H1 (cell line): ENCODE results near the gene POLR2L. TPM values are rescaled to one million over a fixed set of nuclear protein-coding genes. Genes with fewer than 3 reads are reported as not detected.

Experiments
- CTCF ChIA-PET: fragments of 300-600 bp; sonication (Branson Sonifier 250); formaldehyde crosslinking; loops from one replicate; lab custom pipeline; 2021; ENCODE audit not compliant: partially characterized antibody; lab: Charles Lee
- POLR2A ChIA-PET: fragments of 300-600 bp; sonication (Branson Sonifier 250); formaldehyde crosslinking; loops from one replicate; lab custom pipeline; 2021; ENCODE audit warnings: inconsistent platforms; ENCODE audit not compliant: partially characterized antibody; lab: Charles Lee
- DNase-seq, 2 experiments: peaks; one replicate each; pipeline versions ENCODE4 v3.0.0 to v3.0.0-alpha.2; 2010 to 2022; ENCODE audit warnings: low spot score in 2 of 2, low read depth in 1 of 2, mixed read lengths in 1 of 2
- FAIRE-seq: peaks from 2 replicates; lab custom pipeline; 2011; peaks lifted over from hg19 to GRCh38; lab: Jason Lieb, UNC
- H2AFZ ChIP-seq: 2 replicates; pipeline ENCODE4 v1.8.1; 2012; ENCODE audit warnings: low read length, inconsistent platforms
- H2AK5ac ChIP-seq: 2 replicates; pipeline ENCODE4 v1.6.1; 2013; ENCODE audit warnings: low read depth, low read length
- H2BK120ac ChIP-seq: replicated peaks from 2 replicates; pipeline ENCODE3; 2013; ENCODE audit warnings: low read depth, low read length, inconsistent platforms
- H2BK12ac ChIP-seq: 2 replicates; pipeline ENCODE4 v1.6.1; 2013; ENCODE audit warnings: low read depth, low read length
- H2BK15ac ChIP-seq: 2 replicates; pipeline ENCODE4 v1.6.1; 2013; ENCODE audit warnings: low read length
- H2BK20ac ChIP-seq: 2 replicates; pipeline ENCODE4 v1.6.1; 2013; ENCODE audit warnings: low read length
- H2BK5ac ChIP-seq: 2 replicates; pipeline ENCODE4 v1.6.1; 2013; ENCODE audit warnings: low read depth, low read length
- H3K14ac ChIP-seq: 2 replicates; pipeline ENCODE4 v1.6.1; 2013; ENCODE audit warnings: inconsistent platforms; ENCODE audit not compliant: insufficient read length
- H3K18ac ChIP-seq: 2 replicates; pipeline ENCODE4 v1.6.1; 2013; ENCODE audit warnings: low read length; ENCODE audit errors: extremely low read depth
- H3K23ac ChIP-seq: 2 replicates; pipeline ENCODE4 v1.6.1; 2013; ENCODE audit warnings: inconsistent platforms; ENCODE audit not compliant: insufficient read length
- H3K23me2 ChIP-seq: 2 replicates; pipeline ENCODE4 v1.6.1; 2013; ENCODE audit warnings: low read depth, low read length
- H3K27ac ChIP-seq: 2 replicates; pipeline ENCODE4 v1.6.1; 2011; ENCODE audit warnings: low read depth, low read length, inconsistent platforms
- H3K27me3 ChIP-seq, 4 experiments: replicated peaks in 1 of 4; 1 replicate in 1 of 4; 2 replicates in 3 of 4; pipeline versions ENCODE4 v1.6.1 to v1.8.1; 2011 to 2013; ENCODE audit warnings: low read length in 3 of 4, mild to moderate bottlenecking in 3 of 4, inconsistent platforms in 2 of 4, mixed read lengths in 2 of 4, moderate library complexity in 1 of 4; ENCODE audit not compliant: control insufficient read depth in 3 of 4, insufficient read depth in 3 of 4; ENCODE audit errors: extremely low read depth in 1 of 4
- H3K36me3 ChIP-seq, 4 experiments: 2 replicates each; pipeline versions ENCODE4 v1.6.1 to v1.8.1; 2011 to 2013; ENCODE audit warnings: mild to moderate bottlenecking in 4 of 4, low read length in 3 of 4, moderate library complexity in 2 of 4, control low read depth in 1 of 4, inconsistent platforms in 1 of 4; ENCODE audit not compliant: insufficient read depth in 4 of 4, control insufficient read depth in 2 of 4
- H3K4ac ChIP-seq: replicated peaks from 2 replicates; pipeline ENCODE3; 2013; ENCODE audit warnings: low read length, low read depth, mixed read lengths, inconsistent platforms; ENCODE audit not compliant: insufficient read length
- H3K4me1 ChIP-seq, 4 experiments: replicated peaks in 1 of 4; 1 replicate in 1 of 4; 2 replicates in 3 of 4; pipeline versions ENCODE4 v1.6.1 to v1.8.1; 2011 to 2013; ENCODE audit warnings: low read length in 3 of 4, inconsistent platforms in 2 of 4, mixed read lengths in 1 of 4; ENCODE audit not compliant: insufficient read depth in 4 of 4, control insufficient read depth in 3 of 4
- H3K4me2 ChIP-seq, 2 experiments: 2 replicates each; pipeline versions ENCODE4 v1.6.1 to v1.8.1; 2011 to 2013; ENCODE audit warnings: low read depth in 2 of 2, low read length in 2 of 2, control low read depth in 1 of 2, inconsistent platforms in 1 of 2, mild to moderate bottlenecking in 1 of 2; ENCODE audit not compliant: insufficient read depth in 1 of 2
- H3K4me3 ChIP-seq, 4 experiments: fragments of 200-600, 300-600 bp in 1 of 4; sonication (generic), shearing (Covaris generic), sonication (Bioruptor Twin) in 1 of 4; 2 replicates each; pipeline versions ENCODE4 v1.5.1 to v1.8.1; 2011 to 2016; ENCODE audit warnings: low read length in 4 of 4, low read depth in 3 of 4, control low read depth in 2 of 4, inconsistent platforms in 2 of 4, mild to moderate bottlenecking in 2 of 4, mixed read lengths in 1 of 4, moderate library complexity in 1 of 4; ENCODE audit not compliant: insufficient read depth in 2 of 4; ENCODE audit errors: extremely low read depth in 1 of 4
- H3K56ac ChIP-seq: replicated peaks from 2 replicates; pipeline ENCODE3; 2013; ENCODE audit warnings: low read depth, mild to moderate bottlenecking, mixed read lengths, low read length, inconsistent platforms; ENCODE audit not compliant: insufficient read length
- H3K79me1 ChIP-seq: 2 replicates; pipeline ENCODE4 v1.6.1; 2013; ENCODE audit warnings: low read depth, low read length, control low read depth
- H3K79me2 ChIP-seq, 2 experiments: 2 replicates each; pipeline versions ENCODE4 v1.6.1 to v1.8.1; 2012 to 2013; ENCODE audit warnings: low read length in 2 of 2, mild to moderate bottlenecking in 2 of 2, inconsistent platforms in 1 of 2; ENCODE audit not compliant: insufficient read depth in 2 of 2, control insufficient read depth in 1 of 2
- H3K9ac ChIP-seq, 4 experiments: replicated peaks in 1 of 4; 1 replicate in 1 of 4; 2 replicates in 3 of 4; pipeline versions ENCODE4 v1.6.1 to v1.8.1; 2011 to 2013; ENCODE audit warnings: low read depth in 3 of 4, low read length in 3 of 4, control low read depth in 2 of 4, mild to moderate bottlenecking in 2 of 4, moderate library complexity in 2 of 4, inconsistent platforms in 1 of 4; ENCODE audit errors: extremely low read depth in 1 of 4
- H3K9me3 ChIP-seq, 2 experiments: 2 replicates each; pipeline versions ENCODE4 v1.6.1 to v1.8.1; 2012 to 2013; ENCODE audit warnings: mild to moderate bottlenecking in 2 of 2, moderate library complexity in 2 of 2, control low read depth in 1 of 2, inconsistent platforms in 1 of 2, low read depth in 1 of 2, low read length in 1 of 2, mixed read lengths in 1 of 2; ENCODE audit not compliant: insufficient read depth in 2 of 2
- H4K20me1 ChIP-seq, 2 experiments: replicated peaks in 1 of 2; 2 replicates each; pipeline versions ENCODE3 to v1.8.1; 2011 to 2013; ENCODE audit warnings: inconsistent platforms in 2 of 2, low read length in 2 of 2, mild to moderate bottlenecking in 1 of 2; ENCODE audit not compliant: insufficient read depth in 2 of 2, control insufficient read depth in 1 of 2
- H4K5ac ChIP-seq: 2 replicates; pipeline ENCODE4 v1.6.1; 2013; ENCODE audit warnings: low read length, low read depth, mixed read lengths, inconsistent platforms; ENCODE audit not compliant: insufficient read length
- H4K8ac ChIP-seq: 2 replicates; pipeline ENCODE4 v1.8.0; 2013; ENCODE audit warnings: mild to moderate bottlenecking, moderate library complexity, low read length, inconsistent platforms; ENCODE audit not compliant: insufficient read depth; ENCODE audit errors: extremely low read depth
- H4K91ac ChIP-seq: replicated peaks from 2 replicates; pipeline ENCODE3; 2013; ENCODE audit warnings: low read length, mixed read lengths, inconsistent platforms; ENCODE audit not compliant: insufficient read length
- CHD1 ChIP-seq: IDR thresholded peaks from 2 replicates; pipeline ENCODE4 v1.6.1; 2012; ENCODE audit warnings: low read depth, low read length, improper control_type of control experiment
- POLR2AphosphoS5 ChIP-seq: IDR thresholded peaks from 2 replicates; pipeline ENCODE4 v1.6.1; 2011; ENCODE audit warnings: low read depth, low read length
- SIRT6 ChIP-seq: IDR thresholded peaks from one replicate; pipeline ENCODE4 v1.7.1; 2012; ENCODE audit warnings: low read length, inconsistent platforms
- WGBS, 2 experiments: shearing (Covaris generic) in 1 of 2; methylation state at CpG; one replicate each; pipeline versions ENCODE4 v1.1.6 to v1.1.7; 2013 to 2015; ENCODE audit warnings: low lambda C conversion rate in 2 of 2, mixed read lengths in 2 of 2, inconsistent platforms in 1 of 2, low coverage in 1 of 2, missing lambda C conversion rate in 1 of 2; ENCODE audit not compliant: insufficient replicate concordance in 2 of 2, insufficient coverage in 1 of 2, insufficient read length in 1 of 2; ENCODE audit errors: extremely low coverage in 1 of 2, missing lambda C conversion rate in 1 of 2; 5-methylcytosine and 5-hydroxymethylcytosine counted together
- polyA plus RNA-seq, 7 experiments: library from polyadenylated mRNA; depleted of rRNA in 3 of 7; stranded (reverse) in 5 of 7; unstranded in 2 of 7; fragments of >200 nt in 5 of 7; fragments of 200-250 nt in 2 of 7; gene quantifications; 1 replicate in 5 of 7; 2 replicates in 1 of 7; 4 replicates in 1 of 7; pipeline versions ENCODE4 v1.2.1 to v1.2.3, GENCODE V29; 2011 to 2013; ENCODE audit warnings: missing spikeins in 2 of 7, mixed read lengths in 2 of 7
- total RNA-seq: library from RNA; stranded (reverse); fragmentation: NEBNext Ultra II Directional; extraction: Animal tissue kit (Norgen Biotek cat#: 25700); gene quantifications from 2 replicates; pipeline ENCODE4 v1.2.1, GENCODE V29; 2021

POLR2L gene
- total and polyA plus RNA-seq, 2 of the 8 experiments (the other 6 are each of a cell fraction or from before 2014, with no cell fraction given) = 140 to 151 TPM

- 37% methylated on average over 3 of the region's 5 CpGs; no CpG with 5 or more reads in 1 of the 2 experiments for WGBS, 2 experiments
- DNase-seq (no peak), FAIRE-seq (no peak)
- H2BK12ac ChIP-seq = peak within 1 kb of the TSS; percentile 92; the same call in 1 of the 2 replicates
- H2BK120ac ChIP-seq = peak within 1 kb of the TSS; percentile 60
- peak within 1 kb of the TSS in 3 of 4 experiments; percentile 40 to 54 (median 50); a peak in 5 of 7 replicates for H3K9ac ChIP-seq
- peak within 1 kb of the TSS; percentile 56; the same call in 1 of the 2 replicates for H3K27ac ChIP-seq
- POLR2A ChIA-PET = interaction anchor here (1.0 to 53.0 kb wide), 3 partner anchors 2 to 44 kb away, joined by 3 to 1917 read pairs (median 1917); partner anchors contain the start of genes CD151, CEND1, CRACR2B and PIDD1
- H3K36me3 ChIP-seq = peaks cover 0 to 10% (median 1%) of the 10 kb centered on the region in 4 experiments; a peak in 1 of 8 replicates
- TF ChIP-seq CHD1 (no peak), SIRT6 (no peak), POLR2AphosphoS5 (no peak)
- peak within 1 kb of the TSS; percentile 86; the same call in 1 of the 2 replicates for H2BK20ac ChIP-seq
- peak within 1 kb of the TSS; percentile 86 for H4K8ac ChIP-seq
- peak within 1 kb of the TSS; percentile 48 for H3K4ac ChIP-seq
- peaks cover 30% of the 10 kb centered on the region for H3K23me2 ChIP-seq
- peak within 1 kb of the TSS; percentile 42 to 63 (median 58) for H3K4me3 ChIP-seq
- no peaks in the 10 kb centered on the region for H3K9me3 ChIP-seq
- H2AK5ac ChIP-seq = peak within 1 kb of the TSS; percentile 48; the same call in 1 of the 2 replicates
- peak within 1 kb of the TSS; percentile 95 for H3K18ac ChIP-seq
- CTCF ChIA-PET = interaction anchor here (2.1 to 3.5 kb wide), 2 partner anchors 11 to 20 kb away, joined by 7 to 26 read pairs; no protein-coding TSS in a partner anchor
- H2BK5ac ChIP-seq = peak within 1 kb of the TSS; percentile 88; the same call in 1 of the 2 replicates
- H3K56ac ChIP-seq = no peak within 1 kb of the TSS
- peak within 1 kb of the TSS; percentile 84 to 99 for H3K4me2 ChIP-seq
- peaks cover 0 to 45% (median 40%) of the 10 kb centered on the region in 4 experiments; a peak in 6 of 7 replicates for H3K4me1 ChIP-seq
- peak within 1 kb of the TSS; percentile 53 for H4K5ac ChIP-seq
- H4K91ac ChIP-seq = peak within 1 kb of the TSS; percentile 56
- H2AFZ ChIP-seq = no peak within 1 kb of the TSS; the same call in 1 of the 2 replicates
- H3K14ac ChIP-seq = no peak within 1 kb of the TSS
- H3K27me3 ChIP-seq = peaks cover 6 to 41% (median 31%) of the 10 kb centered on the region in 4 experiments
- peaks cover 2 to 8% of the 10 kb centered on the region in 2 experiments for H4K20me1 ChIP-seq
- peak within 1 kb of the TSS; percentile 92 for H2BK15ac ChIP-seq
- H3K79me2 ChIP-seq = no peaks in the 10 kb centered on the region
- H3K23ac ChIP-seq = no peak within 1 kb of the TSS
- no peaks in the 10 kb centered on the region; the same call in 1 of the 2 replicates for H3K79me1 ChIP-seq
These were observed 14.5 kb downstream of the POLR2L start, which contains the start of gene CRACR2B for GRCh38 chr11:827897-828192. Gene CRACR2B (plus strand): TSS chr11:827919. CDS start chr11:828608, 689 bp downstream.
